Measurements from ENCODE around the gene SMIM17. TPM values are rescaled to one million over a fixed set of nuclear protein-coding genes. Genes with fewer than 3 reads are reported as not detected.
"Not testable (repeated sequence)": the region's sequence is repeated elsewhere in the genome, so short reads cannot be mapped to it uniquely, and the experiment has no call there.

The SMIM17 gene
- polyA plus RNA-seq, 6 donors from 2014 or later, result 0.30 TPM; not detected in 5

GRCh38 chr19:56664511-56664910, 21.6 kb downstream of the SMIM17 start:
- DNase-seq (no peak), ATAC-seq (ENCODE audit: low read depth in 2 of 2) (no peak)
- Mint-ChIP-seq H3K9me3 (peaks cover 0 to 14% (median 6%) of the 10 kb centered on the region in 7 donors), H3K27me3 (no peaks in the 10 kb centered on the region), H3K4me1 (peaks cover 5 to 8% (median 7%) of the 10 kb centered on the region in 3 donors), H3K27ac (no peak overlapping the region), H3K4me3 (no peak overlapping the region), H3K36me3 (peaks cover 0 to 15% of the 10 kb centered on the region in 2 donors)

GRCh38 chr19:56667311-56667870, 24.4 kb downstream of the SMIM17 start:
- peak overlapping the region in 1 of 6 donors; percentile 22 for H3K27ac Mint-ChIP-seq
- H3K4me3 Mint-ChIP-seq, result peak overlapping the region in 2 of 8 donors; percentile 10 to 21
- H3K27me3 Mint-ChIP-seq, result no peaks in the 10 kb centered on the region
- H3K4me1 Mint-ChIP-seq, result peaks cover 17 to 28% (median 23%) of the 10 kb centered on the region in 3 donors
- H3K9me3 Mint-ChIP-seq, result peaks cover 0 to 9% (median 2%) of the 10 kb centered on the region in 7 donors
- no peak for DNase-seq
- no peak for ATAC-seq (ENCODE audit: low read depth in 2 of 2)
- H3K36me3 Mint-ChIP-seq, result peaks cover 0 to 15% of the 10 kb centered on the region in 2 donors

- DNase-seq, result no peak
- Mint-ChIP-seq H3K27ac (peak overlapping the region in 1 of 6 donors; percentile 86), H3K9me3 (peaks cover 0 to 6% (median 0%) of the 10 kb centered on the region in 7 donors), H3K27me3 (no peaks in the 10 kb centered on the region), H3K4me1 (peaks cover 17 to 28% (median 23%) of the 10 kb centered on the region in 3 donors), H3K4me3 (peak overlapping the region in 4 of 8 donors; percentile 30 to 70 (median 48)), H3K36me3 (peaks cover 0 to 15% of the 10 kb centered on the region in 2 donors)
- no peak for ATAC-seq (ENCODE audit: low read depth in 2 of 2)
Observed at GRCh38 chr19:56668676-56669075, 25.7 kb downstream of the SMIM17 start.

- peak overlapping the region in 3 of 6 donors; percentile 10 to 28 (median 22) for H3K27ac Mint-ChIP-seq
Observed at GRCh38 chr19:56670401-56670960, 27.5 kb downstream of the SMIM17 start.

GRCh38 chr19:56670961-56671612, 28.1 kb downstream of the SMIM17 start:
- no peak for DNase-seq

More at GRCh38 chr19:56670401-56670960, 27.5 kb downstream of the SMIM17 start:
- DNase-seq, result no peak
- Mint-ChIP-seq H3K4me1 (peaks cover 17 to 28% (median 23%) of the 10 kb centered on the region in 3 donors), H3K9me3 (peaks cover 0 to 2% (median 0%) of the 10 kb centered on the region in 7 donors), H3K36me3 (peaks cover 0 to 7% of the 10 kb centered on the region in 2 donors), H3K4me3 (peak overlapping the region; percentile 93 to 98 (median 96)), H3K27me3 (no peaks in the 10 kb centered on the region)
- no peak for ATAC-seq (ENCODE audit: low read depth in 2 of 2)

GRCh38 chr19:56671613-56671994, 28.6 kb downstream of the SMIM17 start, which contains the start of gene ZNF835:
TSS of gene ZNF835 (minus strand) at chr19:56671757. CDS start at chr19:56665198, 6,559 bp downstream.
- peak within 1 kb of the TSS; percentile 93 to 98 (median 96) for H3K4me3 Mint-ChIP-seq
- H3K4me1 Mint-ChIP-seq, result peaks cover 17 to 28% (median 19%) of the 10 kb centered on the region in 3 donors
- H3K27ac Mint-ChIP-seq, result peak within 1 kb of the TSS; percentile 44 to 91 (median 66)
- H3K9me3 Mint-ChIP-seq, result peaks cover 0 to 2% (median 0%) of the 10 kb centered on the region in 7 donors
- no peaks in the 10 kb centered on the region for H3K27me3 Mint-ChIP-seq
- H3K36me3 Mint-ChIP-seq, result peaks cover 3 to 7% of the 10 kb centered on the region in 2 donors
- DNase-seq (peak; percentile 89), ATAC-seq (ENCODE audit: low read depth in 2 of 2) (peak; percentile 90 to 92)

More at GRCh38 chr19:56670961-56671612, 28.1 kb downstream of the SMIM17 start:
- H3K27ac Mint-ChIP-seq, result peak overlapping the region; percentile 44 to 91 (median 66)
- H3K27me3 Mint-ChIP-seq, result no peaks in the 10 kb centered on the region
- peak; percentile 42 to 51 for ATAC-seq (ENCODE audit: low read depth in 2 of 2)
- H3K36me3 Mint-ChIP-seq, result peaks cover 0 to 7% of the 10 kb centered on the region in 2 donors
- peaks cover 17 to 28% (median 23%) of the 10 kb centered on the region in 3 donors for H3K4me1 Mint-ChIP-seq
- peaks cover 0 to 2% (median 0%) of the 10 kb centered on the region in 7 donors for H3K9me3 Mint-ChIP-seq
- H3K4me3 Mint-ChIP-seq, result peak overlapping the region; percentile 93 to 98 (median 96)

- H3K4me3 Mint-ChIP-seq, result peak overlapping the region in 4 of 8 donors; percentile 39 to 73 (median 46)
- not testable (repeated sequence) for H3K27ac Mint-ChIP-seq; H3K27me3 Mint-ChIP-seq; H3K36me3 Mint-ChIP-seq; ATAC-seq (ENCODE audit: low read depth in 2 of 2); H3K9me3 Mint-ChIP-seq; DNase-seq
- peaks cover 17 to 28% (median 18%) of the 10 kb centered on the region in 3 donors for H3K4me1 Mint-ChIP-seq
Observed at GRCh38 chr19:56672610-56673009, 29.7 kb downstream of the SMIM17 start.

- no peaks in the 10 kb centered on the region for H3K4me1 Mint-ChIP-seq
- H3K27ac Mint-ChIP-seq, result no peak overlapping the region
- no peaks in the 10 kb centered on the region for H3K27me3 Mint-ChIP-seq
- peaks cover 0 to 2% (median 0%) of the 10 kb centered on the region in 7 donors for H3K9me3 Mint-ChIP-seq
- H3K4me3 Mint-ChIP-seq, result no peak overlapping the region
- no peak for ATAC-seq (ENCODE audit: low read depth in 2 of 2)
- no peak for DNase-seq
- peaks cover 0 to 8% of the 10 kb centered on the region in 2 donors for H3K36me3 Mint-ChIP-seq
Observed at GRCh38 chr19:56678205-56678604, 35.2 kb downstream of the SMIM17 start.

- ATAC-seq (ENCODE audit: low read depth in 2 of 2) (no peak), DNase-seq (no peak)
- H3K9me3 Mint-ChIP-seq, result peaks cover 0 to 7% (median 0%) of the 10 kb centered on the region in 7 donors
- no peak overlapping the region for H3K4me3 Mint-ChIP-seq
- H3K4me1 Mint-ChIP-seq, result no peaks in the 10 kb centered on the region
- peaks cover 14 to 18% of the 10 kb centered on the region in 2 donors for H3K36me3 Mint-ChIP-seq
- H3K27ac Mint-ChIP-seq, result no peak overlapping the region
- no peaks in the 10 kb centered on the region for H3K27me3 Mint-ChIP-seq
Observed at GRCh38 chr19:56681702-56682101, 38.7 kb downstream of the SMIM17 start.

GRCh38 chr19:56683116-56683515, 40.2 kb downstream of the SMIM17 start:
- Mint-ChIP-seq H3K9me3 (peaks cover 0 to 13% (median 4%) of the 10 kb centered on the region in 7 donors), H3K4me3 (no peak overlapping the region), H3K27me3 (no peaks in the 10 kb centered on the region), H3K4me1 (no peaks in the 10 kb centered on the region), H3K27ac (no peak overlapping the region), H3K36me3 (peaks cover 18 to 22% of the 10 kb centered on the region in 2 donors)
- DNase-seq (no peak), ATAC-seq (ENCODE audit: low read depth in 2 of 2) (no peak)

GRCh38 chr19:56687031-56687430, 44.1 kb downstream of the SMIM17 start:
- no peak for ATAC-seq (ENCODE audit: low read depth in 2 of 2)

GRCh38 chr19:56689198-56689597, 46.2 kb downstream of the SMIM17 start:
- H3K9me3 Mint-ChIP-seq, result peaks cover 3 to 17% (median 9%) of the 10 kb centered on the region in 7 donors
- ATAC-seq (ENCODE audit: low read depth in 2 of 2) (no peak), DNase-seq (no peak)
- H3K27ac Mint-ChIP-seq, result no peak overlapping the region
- H3K27me3 Mint-ChIP-seq, result no peaks in the 10 kb centered on the region
- no peaks in the 10 kb centered on the region for H3K4me1 Mint-ChIP-seq
- no peak overlapping the region for H3K4me3 Mint-ChIP-seq
- H3K36me3 Mint-ChIP-seq, result peaks cover 12 to 31% of the 10 kb centered on the region in 2 donors

More at GRCh38 chr19:56687031-56687430, 44.1 kb downstream of the SMIM17 start:
- DNase-seq, result no peak
- no peak overlapping the region for H3K27ac Mint-ChIP-seq
- H3K4me3 Mint-ChIP-seq, result no peak overlapping the region
- H3K36me3 Mint-ChIP-seq, result peaks cover 14 to 23% of the 10 kb centered on the region in 2 donors
- no peaks in the 10 kb centered on the region for H3K4me1 Mint-ChIP-seq
- peaks cover 0 to 16% (median 4%) of the 10 kb centered on the region in 7 donors for H3K9me3 Mint-ChIP-seq
- no peaks in the 10 kb centered on the region for H3K27me3 Mint-ChIP-seq

- Mint-ChIP-seq H3K9me3 (peaks cover 3 to 16% (median 8%) of the 10 kb centered on the region in 7 donors), H3K27ac (peak overlapping the region in 1 of 6 donors; percentile 26), H3K27me3 (no peaks in the 10 kb centered on the region), H3K4me3 (no peak overlapping the region), H3K4me1 (no peaks in the 10 kb centered on the region), H3K36me3 (peaks cover 0 to 18% of the 10 kb centered on the region in 2 donors)
- ATAC-seq (ENCODE audit: low read depth in 2 of 2) (peak; percentile 60 to 64), DNase-seq (no peak)
Observed at GRCh38 chr19:56690670-56691069, 47.7 kb downstream of the SMIM17 start.
